GM18511 (cell line): ENCODE data around the gene CFAP74.

Experiments
- ATAC-seq: cut with Tn5 transposase; IDR thresholded peaks from one replicate; pipeline ENCODE4 v1.9.1; 2021; ENCODE audit warnings: mild to moderate bottlenecking, moderate library complexity; ENCODE audit not compliant: unreplicated experiment

CFAP74 gene

GRCh38 chr1:1956101-1956500 lies 47.5 kb downstream of the CFAP74 start:
- no peak for ATAC-seq

DNA sequence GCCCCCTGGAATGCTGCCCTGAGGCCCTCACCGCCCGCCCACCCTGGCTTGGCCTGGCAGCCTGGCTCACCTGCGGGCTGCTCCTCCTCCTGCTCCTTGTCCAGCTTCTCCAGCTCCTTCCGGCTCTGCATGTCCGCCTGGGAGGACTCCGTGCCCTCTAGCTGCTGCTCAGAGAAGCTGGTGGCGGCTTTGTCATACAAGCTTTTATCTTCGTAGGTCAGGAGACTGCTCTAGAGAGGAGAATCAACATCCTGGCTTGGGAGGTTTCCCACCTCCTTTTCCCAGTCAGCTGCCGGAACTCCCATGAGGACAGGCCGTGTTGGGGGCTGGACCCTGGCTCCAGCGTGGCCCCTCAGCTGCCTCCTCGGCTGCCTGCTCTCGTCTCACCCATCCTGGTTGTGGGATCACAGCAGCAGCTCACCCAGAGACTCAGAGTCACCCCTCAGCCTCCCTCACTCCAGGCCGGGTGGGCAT lies 47.9 kb downstream of the CFAP74 start:
- ATAC-seq = no peak

GRCh38 chr1:1954831-1955441 lies 48.6 kb downstream of the CFAP74 start:
- ATAC-seq = no peak

GRCh38 chr1:1954015-1954414 lies 49.6 kb downstream of the CFAP74 start:
- no peak for ATAC-seq

DNA sequence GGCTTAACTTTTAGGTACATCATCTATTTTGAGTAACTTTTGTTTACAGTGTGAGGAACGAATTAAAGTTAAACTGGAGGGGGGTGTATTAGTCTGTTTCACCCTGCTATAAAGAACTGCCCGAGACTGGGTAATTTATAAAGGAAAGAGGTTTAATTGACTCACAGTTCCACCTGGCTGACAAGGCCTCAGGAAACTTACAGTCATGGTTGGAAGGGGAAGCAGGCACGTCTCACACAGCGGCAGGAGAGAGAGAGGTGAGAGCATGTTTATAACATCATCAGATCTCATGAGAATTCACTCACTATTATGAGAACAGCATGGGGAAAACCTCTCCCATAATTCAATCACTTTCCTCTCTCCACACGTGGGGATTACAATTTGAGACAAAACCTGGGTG lies 52.6 kb downstream of the CFAP74 start:
- ATAC-seq = no peak

GRCh38 chr1:1948783-1949182 lies 54.8 kb downstream of the CFAP74 start:
- no peak for ATAC-seq

- no peak for ATAC-seq
Observed at GRCh38 chr1:1947493-1947892, 56.1 kb downstream of the CFAP74 start.

GRCh38 chr1:1946540-1946939 lies 57.0 kb downstream of the CFAP74 start:
- ATAC-seq = no peak

DNA sequence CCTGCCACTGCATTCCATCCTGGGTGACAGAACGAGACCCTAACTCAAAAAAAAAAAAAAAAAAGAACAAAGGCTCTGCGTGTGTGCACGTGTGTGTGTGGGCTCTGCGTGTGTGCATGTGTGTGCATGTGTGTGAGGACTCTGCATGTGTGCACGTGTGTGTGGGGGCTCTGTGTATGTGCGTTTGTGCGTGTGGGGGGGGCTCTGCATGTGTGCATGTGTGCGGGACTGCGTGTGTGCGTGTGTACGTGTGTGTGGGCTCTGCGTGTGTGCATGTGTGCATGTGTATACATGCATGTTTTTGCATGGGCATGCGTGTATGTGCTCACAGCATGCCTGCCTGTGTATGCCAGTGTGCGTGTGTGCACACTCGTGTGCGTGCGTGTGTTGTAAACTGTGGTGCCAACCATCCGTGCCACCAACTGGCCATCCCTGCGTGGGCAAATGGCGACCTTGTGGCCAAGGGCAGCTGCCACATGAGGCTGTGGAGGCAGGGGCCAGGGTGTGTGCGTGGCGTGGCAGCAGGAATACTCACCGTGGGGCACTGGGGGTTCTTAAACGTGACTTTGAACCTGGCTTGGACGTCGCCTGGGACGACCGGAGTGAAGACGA lies 57.7 kb downstream of the CFAP74 start:
- ATAC-seq = no peak

DNA sequence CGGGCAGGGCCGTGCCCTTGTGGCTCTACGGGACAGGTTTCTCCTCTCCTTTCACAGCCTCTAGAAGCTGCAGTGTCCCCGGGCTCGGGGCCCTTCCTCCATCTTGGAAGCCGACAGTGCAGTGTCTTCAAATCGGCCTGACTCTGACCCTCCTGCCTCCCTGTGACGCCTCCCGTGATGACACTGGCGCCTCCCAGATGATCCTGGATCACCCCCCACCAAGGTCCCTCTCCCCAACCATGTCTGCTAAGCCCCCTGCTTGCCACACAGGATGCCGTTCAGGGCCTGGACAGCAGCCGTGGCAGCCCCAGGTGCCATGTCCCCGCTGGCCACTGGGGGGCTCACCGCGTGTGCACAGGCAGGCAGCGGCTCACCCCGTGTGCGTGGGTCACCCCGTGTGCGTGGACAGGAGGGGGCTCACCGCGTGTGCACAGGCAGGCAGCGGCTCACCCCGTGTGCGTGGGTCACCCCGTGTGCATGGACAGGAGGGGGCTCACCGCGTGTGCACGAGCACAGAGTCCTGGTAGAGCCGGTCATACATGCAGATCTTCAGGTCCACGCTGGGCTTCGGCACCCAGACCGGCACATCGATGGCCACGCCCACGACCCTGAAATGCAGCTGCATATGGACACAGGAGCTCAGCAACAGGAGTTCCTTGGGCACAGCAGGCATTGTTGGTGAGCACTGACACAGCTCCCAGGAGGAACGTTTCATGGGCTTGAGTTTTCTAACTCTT lies 59.6 kb downstream of the CFAP74 start:
- ATAC-seq = no peak

- no peak for ATAC-seq
Observed at GRCh38 chr1:1942753-1943656, 60.6 kb downstream of the CFAP74 start.

- no peak for ATAC-seq
Observed at GRCh38 chr1:1941868-1942752, 61.5 kb downstream of the CFAP74 start.

GRCh38 chr1:1941211-1941841 lies 62.3 kb downstream of the CFAP74 start:
- ATAC-seq = no peak

GRCh38 chr1:1940123-1940425 lies 63.5 kb downstream of the CFAP74 start:
- ATAC-seq = no peak

DNA sequence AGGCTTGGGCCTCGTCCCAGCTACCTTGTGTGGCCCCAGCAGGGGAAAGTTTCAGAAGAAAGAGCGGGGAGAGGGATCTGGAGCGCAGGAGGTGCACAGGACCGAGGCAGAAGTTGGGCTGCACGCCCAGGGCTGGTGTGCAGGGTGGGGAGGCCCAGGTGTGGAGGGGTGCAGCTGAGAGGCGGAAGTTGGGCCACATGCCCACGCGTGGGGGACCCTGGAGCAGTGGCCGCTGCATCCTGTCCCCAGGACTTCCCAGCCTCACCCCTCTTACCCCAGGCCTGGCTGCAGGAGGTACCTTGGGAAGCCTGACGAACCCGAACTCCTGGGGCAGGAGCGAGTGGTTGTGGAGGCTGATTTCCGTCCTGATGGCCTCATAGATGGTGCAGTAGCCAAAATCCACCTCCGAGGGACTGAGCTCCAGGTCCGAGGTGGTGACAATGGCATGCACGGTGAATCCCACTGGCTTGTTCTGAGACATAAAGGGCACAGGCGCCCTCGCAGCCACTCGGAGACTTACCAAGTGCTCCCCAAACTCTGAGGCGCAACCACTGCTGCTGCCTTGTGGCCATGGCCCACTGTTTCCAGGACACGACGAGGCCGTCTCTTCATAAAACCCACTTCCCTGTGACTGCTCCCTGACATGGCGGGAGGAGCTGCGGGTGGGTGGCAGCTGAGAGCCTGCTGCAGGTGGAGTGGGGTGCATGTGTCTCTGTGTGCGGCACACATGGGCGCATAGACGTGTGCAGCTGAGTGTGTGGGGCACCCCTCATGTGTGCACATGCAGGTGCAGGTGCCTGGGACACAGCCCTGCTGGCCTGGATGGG lies 64.1 kb downstream of the CFAP74 start:
- ATAC-seq = no peak

GRCh38 chr1:1938613-1939295 lies 64.8 kb downstream of the CFAP74 start:
- ATAC-seq = no peak

GRCh38 chr1:1938276-1938573 lies 65.4 kb downstream of the CFAP74 start:
- no peak for ATAC-seq

GRCh38 chr1:1937549-1938275 lies 65.9 kb downstream of the CFAP74 start:
- ATAC-seq = no peak
